NCI-H1694 (cell line): Measurements from ENCODE around the gene GTF3C4.
"Not testable (repeated sequence)": the region's sequence is repeated elsewhere in the genome, so short reads cannot be mapped to it uniquely, and the experiment has no call there.

Experiments
- DNase-seq: peaks from one replicate; lab custom pipeline; 2025; lab: John Stamatoyannopoulos, UW

GTF3C4 gene

DNA sequence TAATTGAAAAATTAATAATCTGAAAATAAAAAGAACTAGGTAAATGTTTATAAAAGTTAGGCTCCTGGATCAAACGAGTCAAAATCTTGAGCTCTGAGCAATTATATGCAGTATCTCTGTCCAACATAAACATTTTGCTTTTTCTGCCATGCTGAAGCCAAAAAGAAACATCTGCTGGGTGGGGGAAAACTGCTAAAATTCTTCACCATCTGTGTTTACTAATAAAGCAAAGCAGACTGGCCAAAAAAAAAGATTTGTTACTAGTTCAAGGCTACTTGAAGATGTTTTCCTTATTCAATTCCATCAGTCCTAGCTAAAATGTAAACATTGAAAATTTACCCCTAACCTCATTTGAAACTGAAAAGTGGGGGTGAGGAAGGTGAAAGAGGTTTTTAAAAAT is 29.7 kb downstream of the GTF3C4 start:
- DNase-seq = no peak

DNA sequence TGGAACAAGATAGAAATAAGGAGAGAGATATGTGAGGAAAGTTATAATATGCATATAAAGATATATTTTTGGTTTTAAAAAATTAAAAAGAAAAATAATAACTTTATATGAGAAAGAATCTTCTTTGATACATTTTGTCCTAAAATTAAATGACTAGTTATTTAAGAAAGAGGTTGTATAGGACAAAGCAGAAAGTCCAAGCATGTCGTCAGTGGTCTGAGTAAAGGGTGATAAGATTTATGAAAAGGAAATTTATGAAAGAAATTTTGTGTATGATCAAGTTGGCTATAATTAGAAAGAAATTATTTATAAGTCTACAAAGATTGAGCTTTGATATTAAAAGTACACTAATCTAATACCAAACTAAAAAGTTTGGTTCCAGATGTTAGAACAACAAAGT is 32.0 kb downstream of the GTF3C4 start:
- DNase-seq = no peak

DNA sequence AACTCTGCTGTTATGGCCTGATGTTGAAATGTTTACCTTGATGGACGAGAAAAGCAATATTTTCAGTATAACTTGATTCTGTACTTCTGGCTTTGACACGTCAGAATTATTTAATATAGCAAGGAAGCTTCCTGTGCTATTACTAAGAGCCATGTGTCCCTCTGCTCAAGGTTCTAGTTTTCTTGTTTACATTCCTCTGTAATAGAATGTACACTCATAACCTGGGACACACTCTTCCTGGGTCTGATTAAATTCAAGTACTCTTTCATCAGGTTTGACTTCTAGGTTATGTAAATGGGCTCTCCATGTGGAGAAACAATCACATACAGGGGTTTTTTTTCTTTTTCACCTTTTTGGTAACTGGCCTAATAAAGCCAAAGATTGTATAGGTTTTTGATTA is 33.1 kb downstream of the GTF3C4 start:
- no peak for DNase-seq

DNA sequence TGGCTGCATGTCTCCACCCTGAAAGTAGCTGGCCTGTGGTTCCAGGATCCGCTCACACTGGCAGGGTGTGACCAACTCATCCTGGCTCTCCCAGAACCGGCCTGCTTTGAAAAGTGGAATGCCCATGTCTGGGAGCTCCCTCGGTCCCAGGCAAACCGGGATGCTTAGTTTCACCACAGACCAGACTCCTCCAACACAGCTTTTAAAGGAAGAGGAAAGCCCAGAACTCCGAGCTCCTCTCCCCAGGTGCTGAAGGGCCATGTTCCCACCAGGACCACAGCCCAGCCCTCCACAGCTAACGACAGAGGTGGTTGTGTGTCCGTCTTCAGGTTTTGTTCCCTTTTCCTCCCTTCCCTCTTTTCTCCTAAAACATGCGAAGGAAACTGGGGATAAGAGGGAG is 38.0 kb downstream of the GTF3C4 start:
- no peak for DNase-seq

DNA sequence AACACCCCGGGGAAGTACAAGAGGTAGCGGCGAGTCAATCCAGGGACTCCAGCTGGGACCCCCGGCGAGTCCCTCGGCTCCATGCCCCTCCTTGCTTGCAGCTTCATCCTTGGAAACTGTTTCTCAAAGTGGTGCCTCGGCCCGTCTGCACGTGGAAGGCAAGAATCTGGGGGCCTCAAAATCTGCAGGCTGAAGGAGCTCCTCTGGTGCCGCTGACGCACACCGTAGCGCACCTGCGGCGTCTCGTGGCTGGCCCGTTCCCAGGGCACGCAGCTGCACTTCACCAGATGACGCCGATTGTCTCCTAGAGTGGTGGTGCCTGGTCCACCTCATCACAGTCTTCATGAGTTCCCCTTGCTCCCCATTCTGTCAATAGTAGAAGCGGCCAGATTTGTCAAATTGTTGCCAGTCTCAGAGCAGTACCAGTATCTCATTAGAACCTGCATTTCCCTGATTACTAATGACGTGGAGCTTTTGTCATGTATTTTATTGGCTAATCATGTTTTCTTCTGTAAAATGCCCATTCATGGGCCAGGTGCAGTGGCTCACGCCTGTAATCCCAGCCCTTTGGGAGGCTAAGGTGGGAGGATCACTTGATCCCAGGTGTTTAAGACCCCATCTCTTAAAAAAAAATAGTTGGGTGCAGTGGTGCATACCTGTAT is 38.6 kb downstream of the GTF3C4 start:
- no peak for DNase-seq

DNA sequence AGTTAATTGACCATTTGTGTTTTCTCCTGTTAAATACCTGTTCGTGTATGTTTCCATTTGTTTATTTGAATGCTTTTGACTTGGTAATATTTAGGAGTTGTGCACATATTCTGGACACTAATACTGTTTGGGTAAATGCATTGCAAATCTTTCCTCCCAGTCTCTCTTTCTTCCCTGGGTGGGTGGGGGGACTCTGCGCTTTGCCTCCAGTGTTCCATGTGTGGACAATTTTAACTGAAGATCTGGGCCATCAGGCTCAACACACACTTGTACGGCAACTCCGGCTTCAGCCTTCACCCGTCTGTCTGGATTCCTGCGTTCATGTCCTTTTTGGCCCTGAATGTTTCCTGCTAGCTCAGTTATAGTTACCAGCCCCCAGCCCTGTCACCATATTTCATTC is 40.1 kb downstream of the GTF3C4 start:
- DNase-seq = no peak

DNA sequence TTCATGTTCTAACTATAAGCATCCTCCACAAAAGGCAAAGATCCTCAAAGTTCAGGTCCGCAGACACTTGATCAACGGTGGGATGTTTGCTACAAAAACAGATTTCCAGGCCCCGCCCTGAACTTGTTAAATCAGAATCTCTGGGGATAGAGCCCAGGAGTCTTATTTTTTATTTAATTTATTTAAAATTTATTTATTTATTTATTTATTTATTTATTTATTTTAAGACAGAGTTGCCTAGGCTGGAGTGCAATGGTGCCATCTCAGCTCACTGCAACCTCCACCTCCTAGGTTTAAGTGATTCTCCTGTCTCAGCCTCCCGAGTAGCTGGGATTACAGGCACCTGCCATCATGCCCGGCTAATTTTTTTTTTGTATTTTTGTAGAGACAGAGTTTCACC is 40.9 kb downstream of the GTF3C4 start:
- DNase-seq = not testable (repeated sequence)

DNA sequence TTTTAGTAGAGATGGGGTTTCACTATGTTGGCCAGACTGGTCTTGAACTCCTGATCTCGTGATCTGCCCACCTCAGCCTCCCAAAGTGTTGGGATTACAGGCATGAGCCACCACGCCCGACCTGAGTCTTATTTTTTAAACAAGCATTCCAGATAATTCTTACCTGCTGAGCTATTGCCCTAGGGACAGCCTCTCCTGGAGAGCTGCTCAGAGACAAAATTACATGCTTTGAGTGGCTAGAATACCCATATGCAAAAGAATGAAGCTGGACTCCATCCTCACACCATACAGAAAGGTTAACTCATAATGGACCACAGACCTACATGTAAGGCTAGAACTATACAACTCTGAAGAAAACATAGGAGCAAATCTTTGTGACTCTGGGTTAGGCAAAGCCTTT is 41.6 kb downstream of the GTF3C4 start:
- no peak for DNase-seq

DNA sequence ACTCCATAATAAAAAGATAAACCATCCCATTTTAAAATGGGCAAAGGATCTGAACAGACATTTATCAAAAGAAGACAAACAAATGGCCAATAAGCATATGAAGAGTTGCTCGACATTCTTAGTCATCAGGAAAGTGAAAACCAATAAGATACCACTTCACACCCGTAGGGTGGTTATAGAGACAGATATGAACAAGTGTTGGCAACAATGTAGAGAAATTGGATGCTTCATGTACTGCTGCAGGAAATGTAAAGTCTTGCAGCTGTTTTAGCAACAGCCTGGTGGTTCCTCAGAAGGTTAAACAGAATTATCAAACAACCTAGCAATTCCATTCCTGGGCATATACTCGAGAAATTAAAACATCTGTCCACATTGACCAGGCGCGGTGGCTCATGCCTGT is 42.5 kb downstream of the GTF3C4 start:
- no peak for DNase-seq

DNA sequence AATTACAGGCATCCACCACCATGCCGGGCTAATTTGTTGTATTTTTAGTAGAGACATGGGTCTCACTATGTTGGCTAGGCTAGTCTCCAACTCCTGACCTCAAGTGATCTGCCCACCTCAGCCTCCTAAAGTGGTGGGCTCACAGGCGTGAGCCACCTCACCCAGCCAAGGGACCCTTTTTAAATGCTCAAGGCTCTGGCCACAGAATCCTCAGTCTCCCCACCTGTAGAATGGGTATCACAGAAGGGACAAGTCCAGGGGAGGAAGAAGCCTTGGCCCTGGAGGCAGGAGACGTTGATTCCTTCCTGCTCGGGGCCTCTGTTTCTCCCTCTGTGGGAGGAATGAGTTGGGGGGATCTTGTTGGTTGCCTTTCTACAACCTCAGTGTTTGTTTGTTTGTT is 45.7 kb downstream of the GTF3C4 start:
- DNase-seq = no peak

DNA sequence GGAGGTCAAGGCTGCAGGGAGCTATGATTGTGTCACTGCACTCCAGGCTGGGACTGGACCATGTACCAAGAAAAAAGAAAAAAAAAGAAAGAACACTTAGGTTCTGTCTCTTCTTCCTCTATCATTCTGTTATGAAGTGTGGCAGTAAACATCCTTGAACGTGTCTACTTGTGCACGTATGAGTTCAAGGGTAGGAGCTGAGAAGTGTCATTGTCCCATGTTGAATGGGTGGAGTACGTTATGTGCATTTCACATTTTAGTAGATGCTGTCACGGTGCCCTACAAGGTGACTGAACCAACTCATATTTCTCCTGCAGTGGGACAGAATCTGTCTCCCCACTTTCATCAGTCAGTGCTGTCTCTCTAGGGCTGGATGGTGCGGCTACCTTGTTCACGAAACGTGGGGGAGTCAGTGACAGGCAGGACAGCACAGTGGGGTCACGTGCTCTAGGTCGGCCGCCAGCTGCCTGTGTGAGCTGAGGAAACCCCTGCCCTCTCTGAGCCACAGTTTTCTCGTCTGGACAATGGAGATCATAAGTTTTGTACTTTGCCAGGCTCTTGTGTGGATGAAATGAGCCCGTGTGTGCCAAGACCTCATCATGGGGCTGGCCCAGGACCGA is 47.2 kb downstream of the GTF3C4 start:
- DNase-seq = no peak

DNA sequence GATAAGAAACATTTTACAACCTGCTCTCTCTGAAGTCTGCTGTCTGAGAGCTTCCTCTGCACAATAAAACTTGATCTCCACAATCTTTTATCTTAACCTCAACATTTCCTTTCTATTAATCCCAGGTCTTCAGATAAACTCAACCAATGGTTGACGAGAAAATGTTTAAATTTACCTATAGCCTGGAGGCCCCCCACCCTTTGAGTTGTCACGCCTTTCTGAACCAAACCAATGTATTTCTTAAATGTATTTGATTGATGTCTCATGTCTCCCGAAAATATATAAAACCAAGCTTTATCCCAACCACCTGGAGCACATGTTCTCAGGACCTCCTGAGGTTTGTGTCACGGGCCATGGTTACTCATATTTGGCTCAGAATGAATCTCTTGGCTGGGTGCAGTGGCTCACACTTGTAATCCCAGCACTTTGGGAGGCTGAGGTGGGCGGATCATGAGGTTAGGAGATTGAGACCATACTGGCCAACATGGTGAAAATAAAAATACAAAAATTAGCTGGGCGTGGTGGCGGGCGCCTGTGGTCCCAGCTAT is 48.2 kb downstream of the GTF3C4 start:
- not testable (repeated sequence) for DNase-seq

DNA sequence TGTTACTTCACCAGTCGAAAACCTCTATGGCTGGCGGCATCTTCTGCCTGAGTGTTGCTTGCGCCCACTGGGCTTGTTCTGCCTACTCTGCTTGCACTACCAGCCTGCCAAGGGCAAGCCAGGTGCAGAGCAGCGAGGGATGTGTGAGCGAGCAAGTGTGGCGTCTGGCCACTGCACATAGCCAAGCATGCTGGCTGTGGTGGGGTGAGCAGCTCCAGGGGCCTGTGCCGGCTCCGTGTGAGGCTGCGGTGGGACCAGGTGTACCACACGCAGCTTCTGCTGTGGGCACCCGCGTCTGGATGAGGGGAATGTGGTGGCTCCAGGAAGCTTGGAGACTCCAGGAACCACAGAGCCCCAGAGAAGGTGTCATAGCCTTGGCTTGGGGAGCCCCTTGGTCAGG is 51.4 kb downstream of the GTF3C4 start:
- DNase-seq = no peak

DNA sequence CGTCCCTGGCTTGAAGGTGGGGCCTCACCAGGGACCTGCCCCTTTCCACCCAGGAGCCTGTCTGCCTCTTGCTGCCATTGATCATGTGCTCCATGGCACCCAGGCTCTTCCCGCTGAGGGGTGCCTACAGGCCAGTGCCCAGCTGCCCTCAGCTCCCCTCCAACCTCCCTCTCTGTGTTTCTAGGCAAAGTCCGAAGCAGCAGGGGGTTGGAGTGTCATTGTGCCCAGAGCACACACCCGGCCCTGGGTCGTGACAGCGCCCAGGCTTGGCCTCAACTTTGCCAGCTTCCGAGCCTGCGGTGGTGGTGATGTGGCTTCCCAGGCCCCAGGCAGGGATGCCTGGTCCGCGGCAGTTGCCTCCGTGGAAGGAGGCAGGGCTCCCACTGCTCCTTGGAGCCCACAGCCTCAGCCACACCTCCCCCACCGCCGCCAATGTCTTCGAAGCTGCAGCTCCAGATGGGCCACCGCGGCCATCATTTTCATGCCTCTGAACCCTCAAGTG is 52.4 kb downstream of the GTF3C4 start:
- DNase-seq = no peak

DNA sequence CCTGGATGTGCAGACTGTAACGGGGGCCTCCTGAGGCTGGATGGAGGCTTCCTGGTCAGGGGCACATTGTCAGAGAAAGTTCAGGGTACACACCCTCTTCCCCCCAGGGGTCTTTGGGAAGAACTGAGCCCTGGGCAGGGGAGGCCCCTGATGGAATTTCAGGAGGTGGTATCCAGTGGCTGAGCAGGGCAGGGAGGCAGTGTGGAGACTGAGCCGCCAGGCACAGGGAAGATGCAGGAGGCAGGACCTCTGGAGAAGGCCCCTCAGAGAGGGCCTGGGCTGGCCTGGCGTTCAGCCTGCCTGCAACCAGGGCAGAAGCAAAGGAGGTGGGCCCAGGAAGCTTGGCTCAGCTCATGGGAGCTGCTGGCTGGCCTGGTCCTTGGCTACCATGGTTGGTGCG is 53.5 kb downstream of the GTF3C4 start:
- no peak for DNase-seq

DNA sequence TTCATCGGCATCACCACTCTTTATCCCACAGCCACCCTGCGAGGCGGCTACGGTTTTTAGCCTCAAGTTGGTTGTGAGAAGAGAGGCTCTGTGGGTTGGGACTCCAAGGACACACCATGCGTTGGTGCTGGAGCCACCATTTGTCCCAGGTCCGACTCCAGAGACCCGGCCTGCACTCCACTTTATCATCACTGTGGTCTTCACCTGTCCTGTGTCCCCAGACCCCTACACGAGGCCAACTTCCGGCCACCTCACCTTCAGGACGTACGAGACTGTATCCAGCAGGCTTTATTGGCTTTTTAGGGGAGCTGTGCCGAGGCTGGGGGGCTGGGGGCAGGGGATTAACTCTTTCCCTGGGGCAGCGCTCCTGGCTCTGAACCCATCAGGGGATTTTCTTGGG is 55.0 kb downstream of the GTF3C4 start:
- no peak for DNase-seq

DNA sequence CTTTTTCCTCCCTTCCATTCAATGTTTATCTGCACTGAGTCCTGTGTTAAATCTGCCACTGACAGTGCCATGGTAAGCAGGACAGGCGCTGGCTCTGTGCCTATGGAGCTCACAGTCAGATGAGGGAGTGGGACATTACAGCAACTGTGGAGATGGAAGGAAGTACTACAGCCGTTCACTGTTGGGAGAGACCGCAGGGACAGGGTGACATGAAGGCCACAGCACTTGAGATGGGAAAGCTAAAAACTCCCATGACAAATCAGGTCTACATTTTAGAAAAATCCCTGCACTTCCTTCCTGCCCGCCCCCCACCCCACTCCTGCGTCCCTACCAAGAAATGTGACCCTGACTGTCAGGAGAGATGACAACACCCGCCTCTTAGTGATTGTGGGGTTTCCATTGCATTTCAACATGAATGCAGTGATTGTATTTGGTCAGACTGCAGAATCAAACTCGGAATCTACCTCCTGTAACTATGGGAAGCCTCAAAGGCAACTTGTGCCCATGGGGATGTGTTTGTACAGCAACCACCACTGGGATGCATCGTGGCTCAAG is 56.4 kb downstream of the GTF3C4 start:
- no peak for DNase-seq

DNA sequence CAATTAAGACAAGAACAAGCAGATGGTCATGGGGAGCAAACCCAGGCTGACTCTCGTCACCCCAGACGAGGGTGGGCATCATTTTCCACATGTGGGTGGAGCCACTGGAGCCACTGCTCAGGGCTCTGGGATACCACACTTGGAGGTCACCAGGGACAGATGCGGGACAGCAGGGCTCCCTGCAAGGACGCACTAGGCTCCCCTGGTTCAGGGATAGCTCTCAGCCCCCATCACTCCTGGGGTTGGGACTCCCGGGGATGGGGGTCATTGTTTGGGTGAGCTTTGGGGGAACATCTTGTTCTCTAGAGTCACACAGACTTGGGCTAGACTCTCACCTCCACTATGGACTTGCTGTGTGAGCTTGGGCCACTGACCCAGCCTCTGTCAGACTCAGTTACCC is 57.8 kb downstream of the GTF3C4 start:
- DNase-seq = no peak

DNA sequence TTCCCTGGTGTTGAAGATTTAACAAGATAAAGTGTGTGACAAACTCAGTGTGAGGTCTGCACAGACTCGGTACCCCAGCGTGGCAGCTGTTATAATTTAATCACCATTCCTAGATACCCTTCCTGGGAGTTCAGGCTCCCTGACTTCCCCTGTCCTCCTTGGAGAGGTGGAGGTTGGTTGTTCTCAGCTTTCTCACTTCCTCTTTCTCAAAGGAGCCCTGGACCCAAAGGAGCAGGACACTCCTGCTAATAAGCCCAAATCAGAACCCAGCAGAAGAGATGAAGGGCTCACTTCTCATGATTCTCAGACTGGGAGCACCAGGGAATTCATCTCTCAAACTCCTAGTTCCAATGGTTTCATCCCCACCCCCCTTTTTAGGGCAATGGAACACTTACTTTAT is 58.2 kb downstream of the GTF3C4 start:
- no peak for DNase-seq

DNA sequence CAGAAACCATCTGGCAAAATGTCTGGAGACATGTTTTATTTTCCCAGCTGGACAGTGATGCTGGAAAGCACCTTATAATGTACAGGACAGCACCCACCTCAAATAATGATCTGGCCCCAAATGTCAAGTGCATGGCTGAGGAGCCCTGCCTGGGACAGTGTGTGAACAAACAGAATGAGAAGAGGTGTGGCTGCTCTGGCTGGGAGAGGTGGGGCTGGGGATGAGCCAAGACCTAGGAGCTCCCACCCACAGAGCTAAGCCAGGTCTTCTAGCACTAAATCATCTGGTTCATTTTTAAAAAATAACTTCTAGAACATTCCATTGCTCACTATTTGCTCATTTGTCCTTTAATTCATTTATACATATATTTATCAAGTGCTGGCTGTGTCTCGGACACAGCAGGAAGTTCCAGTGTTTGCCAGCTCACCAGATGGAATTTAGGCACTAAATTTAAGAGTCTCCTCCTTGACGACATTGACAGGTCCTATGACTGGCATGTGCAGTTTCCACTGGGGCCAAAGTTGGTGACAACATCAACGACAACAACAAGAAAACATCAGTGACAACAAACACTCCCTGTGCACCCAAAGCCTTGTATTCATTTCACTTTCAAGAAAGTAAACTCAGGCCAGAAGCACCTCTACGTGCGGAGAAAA is 59.1 kb downstream of the GTF3C4 start:
- DNase-seq = no peak

DNA sequence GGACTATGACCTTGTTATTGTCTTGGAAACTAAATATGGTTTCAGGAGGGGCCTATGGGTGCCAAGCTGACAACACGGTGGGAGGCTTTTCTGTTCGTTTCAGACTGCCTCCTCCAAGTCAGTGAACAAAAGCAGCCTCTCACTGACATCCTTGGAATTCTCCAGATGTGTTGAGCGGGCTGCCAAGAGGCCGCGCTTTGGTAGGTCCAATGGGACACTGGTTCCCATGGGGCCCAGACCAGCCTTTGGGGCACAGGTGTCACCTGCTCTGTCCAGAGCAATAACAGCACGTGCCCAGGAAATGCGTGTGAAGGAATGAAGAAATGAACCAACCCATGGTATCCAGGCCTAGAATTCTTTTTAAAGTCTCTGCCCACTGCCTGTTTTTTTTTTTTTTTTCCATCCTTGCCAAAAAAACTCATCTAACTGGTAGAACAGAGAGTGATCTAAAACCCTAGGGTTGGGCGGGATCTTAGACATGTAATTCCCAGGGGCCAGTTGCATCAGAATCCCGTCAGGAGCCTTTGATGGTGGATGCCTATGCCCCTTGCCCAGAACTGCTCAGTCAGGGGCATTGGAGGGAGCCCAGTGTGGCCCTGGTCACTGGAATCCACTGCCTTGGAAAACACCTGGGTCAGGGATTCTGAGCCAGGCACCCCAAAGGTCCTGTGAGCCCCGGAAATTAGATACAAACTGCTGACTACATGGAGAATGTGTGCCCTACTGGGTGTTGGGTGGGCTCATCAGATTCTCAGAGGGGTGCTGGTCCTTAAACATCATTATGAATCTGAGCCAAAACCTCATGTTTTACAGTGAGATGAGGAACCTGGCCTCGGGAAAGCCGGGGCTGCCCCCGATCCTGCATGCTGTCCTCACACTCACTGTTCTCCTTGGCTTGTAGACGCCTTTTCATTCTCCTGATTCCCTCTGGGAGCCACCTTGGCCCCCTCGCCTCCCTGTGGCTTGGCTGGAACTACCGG is 60.1 kb downstream of the GTF3C4 start:
- no peak for DNase-seq

DNA sequence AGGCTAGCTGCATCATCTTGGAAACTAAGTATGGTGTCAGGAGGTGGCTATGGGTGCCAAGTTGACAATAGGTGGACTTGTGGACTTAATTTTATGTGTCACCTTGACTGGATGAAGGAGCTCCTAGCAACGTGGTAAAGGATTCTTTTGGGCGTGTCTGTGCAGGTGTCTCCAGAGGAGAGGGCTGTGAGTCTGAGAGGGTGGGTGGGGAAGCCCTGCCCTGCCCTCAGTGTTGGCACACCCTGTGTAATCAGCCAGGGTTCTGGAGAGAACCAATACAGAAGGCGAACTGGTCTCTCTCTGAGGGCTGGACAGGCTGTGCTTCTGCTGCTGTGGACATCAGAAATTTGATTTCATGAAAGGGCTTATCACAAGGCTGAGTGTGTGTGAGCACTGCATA is 61.0 kb downstream of the GTF3C4 start:
- DNase-seq = no peak
